DMS153 (cell line): ENCODE measurements around the gene NUP62CL.
A peak's percentile ranks its signal among the peaks of the same experiment; 100 is the strongest.

Source experiments
- DNase-seq: peaks from one replicate; lab custom pipeline; 2025; lab: John Stamatoyannopoulos, UW

The NUP62CL gene

DNA sequence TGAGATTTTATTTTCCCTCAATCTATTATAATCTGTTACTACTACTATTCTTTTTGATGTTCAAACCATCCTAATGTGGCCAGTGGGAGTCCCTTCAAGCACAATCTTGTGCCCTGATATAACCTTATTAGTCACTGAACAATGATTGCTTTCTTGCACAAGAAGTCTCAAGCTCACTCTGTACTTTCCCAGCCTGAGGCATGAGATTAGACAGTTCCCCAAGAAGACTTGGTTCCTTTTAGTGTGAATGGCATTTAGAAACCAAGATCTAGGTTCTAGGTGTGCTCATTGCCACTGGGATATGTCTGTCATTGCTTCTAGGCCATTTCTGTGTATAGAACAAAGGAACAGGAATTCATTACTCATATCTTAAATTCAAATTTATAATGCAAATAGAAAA, 59.6 kb downstream of the NUP62CL start:
- no peak for DNase-seq

GRCh38 chrX:107135965-107136307, 70.3 kb downstream of the NUP62CL start:
- DNase-seq: no peak

- no peak for DNase-seq
Observed at GRCh38 chrX:107135049-107135964, 70.9 kb downstream of the NUP62CL start.

GRCh38 chrX:107123750-107124149, 82.5 kb downstream of the NUP62CL start:
- DNase-seq: no peak

DNA sequence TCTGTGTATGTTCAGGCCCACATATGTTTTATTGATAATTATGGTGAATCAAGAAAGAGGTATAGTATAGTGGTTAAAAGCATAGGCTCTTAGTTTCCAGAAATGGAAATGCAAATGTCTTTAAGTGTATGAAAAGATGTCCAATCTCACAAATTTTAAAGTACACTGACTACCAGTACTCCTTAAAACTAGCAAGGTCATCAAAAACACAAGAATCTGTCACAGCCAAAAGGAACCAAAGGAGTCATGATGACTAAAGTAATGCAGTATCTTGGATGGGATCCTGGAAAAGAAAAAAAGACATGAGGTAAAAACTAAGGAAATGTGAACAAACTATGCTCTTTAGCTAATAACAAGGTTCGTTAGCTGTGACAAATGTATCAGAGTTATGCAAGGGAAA, 87.0 kb downstream of the NUP62CL start:
- no peak for DNase-seq

DNA sequence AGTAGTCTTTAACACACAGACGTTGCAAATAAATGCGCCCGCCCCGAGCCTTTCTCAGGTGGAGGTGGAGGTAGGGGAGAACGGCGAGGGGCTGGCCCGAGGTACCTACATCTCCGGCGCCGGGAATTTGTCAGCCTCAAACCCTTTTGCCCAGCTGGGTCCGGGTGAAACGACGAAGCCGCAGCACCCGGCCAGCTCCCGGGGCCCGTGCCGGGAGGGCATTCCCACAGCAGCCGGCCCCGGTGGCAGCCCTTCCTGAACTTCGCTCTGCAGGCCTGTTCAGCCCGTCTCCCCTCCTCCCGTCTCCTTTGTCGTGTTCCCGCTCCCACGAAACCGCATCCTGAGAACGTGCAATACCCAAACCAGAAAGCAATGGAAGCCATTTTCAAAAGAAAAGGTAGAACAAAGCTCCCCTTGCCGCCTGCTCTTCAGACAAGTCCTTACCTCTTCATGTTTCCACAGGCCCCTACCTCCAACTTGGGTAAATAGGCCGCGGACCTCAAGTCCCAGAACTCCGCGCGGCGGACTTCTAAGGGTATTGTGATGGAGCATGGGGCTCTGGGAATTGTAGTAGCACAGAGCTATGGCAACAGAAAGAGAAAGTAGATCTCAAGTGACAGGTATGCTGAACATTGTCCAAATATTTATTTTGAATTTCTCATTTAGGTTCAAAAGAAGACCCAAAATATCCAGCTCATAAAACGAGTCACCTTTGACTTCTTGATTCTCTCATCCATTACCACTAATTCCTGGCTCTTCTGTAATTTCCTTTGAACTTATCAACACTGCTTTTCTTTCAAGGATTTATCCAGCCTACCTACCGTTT, 87.7 kb downstream of the NUP62CL start, which contains the start of gene RBM41:
Gene RBM41, minus strand, starts transcription at position 501 of the 826 bp plus-strand sequence. Its CDS starts 49 bp downstream, at position 452.
- peak; percentile 45 for DNase-seq

GRCh38 chrX:107117993-107118321, 88.3 kb downstream of the NUP62CL start:
- no peak for DNase-seq

DNA sequence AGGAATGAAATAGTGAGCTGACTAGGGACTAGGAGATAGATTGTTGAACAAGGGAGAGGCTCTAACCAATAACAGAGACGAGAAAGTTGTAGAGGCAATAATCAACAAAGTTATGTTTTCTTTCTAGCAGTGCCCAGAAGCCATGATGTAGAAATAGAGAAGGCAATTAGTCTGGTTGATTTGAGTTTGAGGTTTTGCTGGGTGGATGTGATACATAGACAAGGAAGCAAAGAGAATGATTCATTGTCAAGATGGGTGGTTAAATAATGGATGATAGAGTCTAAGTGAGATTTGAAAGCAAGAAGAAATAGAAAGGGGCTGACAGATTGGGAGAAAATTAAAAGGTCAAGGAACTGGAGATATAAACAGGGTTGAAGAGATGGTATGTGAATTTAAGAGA, 98.8 kb downstream of the NUP62CL start:
- DNase-seq: no peak

DNA sequence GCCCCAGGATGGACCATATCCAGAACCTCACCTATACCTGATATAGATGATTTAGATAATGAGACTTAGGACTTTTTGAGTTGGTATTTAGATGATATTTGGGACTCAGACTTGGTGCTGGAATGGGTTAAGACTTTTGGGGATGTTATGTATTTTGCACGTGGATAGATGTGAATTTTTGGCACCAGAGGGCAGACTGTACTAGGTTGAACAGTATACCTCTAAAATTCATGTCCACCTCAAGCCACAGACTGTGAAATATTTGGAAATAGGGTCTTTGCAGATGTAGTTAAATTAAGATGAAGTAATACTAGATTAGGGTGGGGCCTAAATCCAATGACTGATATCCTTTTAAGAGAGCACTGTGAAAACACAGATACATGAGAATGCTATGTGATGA, 103.3 kb downstream of the NUP62CL start:
- no peak for DNase-seq

GRCh38 chrX:107076158-107076557, 130.1 kb downstream of the NUP62CL start:
- DNase-seq: no peak
